Uterine smooth muscle cell (primary cell): ENCODE data around the gene CDK2. TPM values are rescaled to one million over a fixed set of nuclear protein-coding genes. Genes with fewer than 3 reads are reported as not detected.

Source experiments
- total RNA-seq: library from RNA; depleted of rRNA; stranded (reverse); fragments of >200 nt; gene quantifications from 2 replicates; pipeline ENCODE4 v1.2.3, GENCODE V29; 2014

The CDK2 gene
- total RNA-seq = 12.2 and 28.4 TPM in 2 replicates

DNA sequence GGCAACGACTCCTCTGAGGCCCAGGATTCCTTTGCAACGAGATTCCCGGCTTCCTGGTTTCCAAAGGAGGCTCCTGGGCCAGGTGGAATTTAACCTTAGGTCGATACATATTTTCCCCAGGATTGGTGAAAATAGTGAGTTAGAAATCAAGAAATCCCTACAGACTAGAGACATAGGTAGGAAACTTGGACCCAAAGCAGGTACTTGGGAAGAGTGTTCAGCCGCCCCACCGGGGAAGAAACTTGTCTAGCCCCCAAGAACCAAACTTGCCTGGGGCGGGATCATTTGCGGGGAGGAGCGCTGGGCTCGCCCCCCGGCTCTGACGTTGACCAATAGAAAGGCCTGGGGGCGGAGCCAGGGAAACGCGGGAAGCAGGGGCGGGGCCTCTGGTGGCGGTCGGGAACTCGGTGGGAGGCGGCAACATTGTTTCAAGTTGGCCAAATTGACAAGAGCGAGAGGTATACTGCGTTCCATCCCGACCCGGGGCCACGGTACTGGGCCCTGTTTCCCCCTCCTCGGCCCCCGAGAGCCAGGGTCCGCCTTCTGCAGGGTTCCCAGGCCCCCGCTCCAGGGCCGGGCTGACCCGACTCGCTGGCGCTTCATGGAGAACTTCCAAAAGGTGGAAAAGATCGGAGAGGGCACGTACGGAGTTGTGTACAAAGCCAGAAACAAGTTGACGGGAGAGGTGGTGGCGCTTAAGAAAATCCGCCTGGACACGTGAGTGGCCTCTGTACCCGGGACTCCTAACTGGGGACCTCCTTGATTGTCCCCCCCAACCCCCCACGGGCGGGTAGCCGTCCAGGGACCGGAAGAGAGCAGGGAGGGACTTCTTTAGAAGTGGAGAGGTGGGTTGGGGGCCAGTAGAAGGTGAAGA lies at the start of gene CDK2:
Gene CDK2, plus strand, starts transcription at position 423 of the 874 bp plus-strand sequence. Its CDS starts 179 bp downstream, at position 602.

DNA sequence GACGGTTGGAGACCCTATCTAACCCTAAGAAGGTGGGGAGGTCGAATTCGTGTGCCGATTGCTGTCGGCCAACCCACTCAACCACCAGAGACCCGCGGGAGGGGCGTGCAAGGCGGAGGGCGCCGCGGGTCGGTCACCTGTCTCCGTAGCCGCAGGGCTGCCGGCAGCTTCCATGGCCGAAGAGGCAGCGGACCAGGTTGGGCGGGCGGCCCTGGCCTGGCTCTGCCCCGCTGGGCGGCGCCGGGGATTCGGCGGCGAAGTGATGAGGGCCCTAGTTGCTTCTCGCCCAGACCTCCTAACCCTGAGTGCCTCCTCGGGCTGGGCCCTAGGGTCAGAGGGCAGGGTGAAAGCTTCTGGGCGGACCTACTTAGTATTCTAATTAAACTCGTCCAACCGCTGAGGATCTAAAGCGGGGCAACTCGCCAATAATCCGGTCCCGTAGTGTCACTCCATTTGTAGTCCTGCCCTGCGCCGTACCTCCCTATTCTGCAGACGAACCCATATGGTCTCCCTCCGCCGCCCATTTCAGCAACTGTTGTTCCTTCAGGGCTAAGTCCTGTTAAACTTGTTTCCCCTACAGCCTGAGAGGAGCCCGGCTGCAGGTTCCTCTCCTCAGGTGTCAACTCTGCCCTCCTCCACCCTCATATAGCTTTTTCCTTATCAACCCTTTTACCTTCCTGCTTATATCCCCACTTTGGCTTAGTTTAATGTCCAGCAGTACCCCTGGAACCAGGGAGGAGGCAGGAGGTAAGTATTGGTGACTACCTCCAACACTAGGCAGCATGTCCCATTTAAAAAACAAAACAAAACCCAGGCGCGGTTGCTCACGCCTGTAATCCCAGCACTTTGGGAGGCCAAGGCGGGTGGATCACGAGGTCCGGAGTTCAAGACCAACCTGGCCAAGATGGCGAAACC lies 38.8 kb upstream of the CDK2 start, which contains the start of gene PYM1:
Gene PYM1, minus strand, starts transcription at position 307 of the 915 bp plus-strand sequence. Its CDS starts 133 bp downstream, at position 174.

GRCh38 chr12:55930771-55931316 lies 35.8 kb upstream of the CDK2 start, which contains the start of gene DGKA:
Gene DGKA, plus strand, starts transcription at chr12:55931162. Its CDS starts 5,342 bp downstream, at chr12:55936504.

DNA sequence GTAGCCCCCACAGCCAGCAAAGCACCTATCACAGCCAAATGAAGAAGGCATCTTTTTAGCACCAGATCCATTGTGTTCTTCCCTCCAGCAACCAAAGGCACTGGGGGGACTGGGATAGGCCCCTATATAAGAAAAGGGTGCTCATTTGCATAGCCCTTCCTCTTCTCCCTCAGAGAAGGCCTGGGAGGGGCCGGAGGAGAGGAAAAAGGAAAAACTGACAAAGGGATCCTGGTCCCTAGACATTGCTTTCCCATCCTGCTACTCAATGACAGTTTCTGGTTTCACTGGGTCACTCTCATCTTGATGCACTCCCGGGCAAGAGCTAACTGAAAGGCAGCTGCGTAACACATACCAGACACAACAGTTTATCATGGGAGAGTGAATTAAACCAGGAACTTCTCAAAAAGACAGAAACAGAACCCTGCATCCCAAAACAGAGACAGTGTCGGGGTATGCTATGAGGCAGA lies 656 bp upstream of the CDK2 start, which contains the start of gene PMEL:
Gene PMEL, minus strand, starts transcription at position 102 of the 467 bp plus-strand sequence. Its CDS starts 31 bp downstream, at position 71.

GRCh38 chr12:55973599-55974307 lies 7.1 kb downstream of the CDK2 start, which contains the start of gene RAB5B:
Gene RAB5B, plus strand, starts transcription at chr12:55974078. Its CDS starts 12,883 bp downstream, at chr12:55986961.

DNA sequence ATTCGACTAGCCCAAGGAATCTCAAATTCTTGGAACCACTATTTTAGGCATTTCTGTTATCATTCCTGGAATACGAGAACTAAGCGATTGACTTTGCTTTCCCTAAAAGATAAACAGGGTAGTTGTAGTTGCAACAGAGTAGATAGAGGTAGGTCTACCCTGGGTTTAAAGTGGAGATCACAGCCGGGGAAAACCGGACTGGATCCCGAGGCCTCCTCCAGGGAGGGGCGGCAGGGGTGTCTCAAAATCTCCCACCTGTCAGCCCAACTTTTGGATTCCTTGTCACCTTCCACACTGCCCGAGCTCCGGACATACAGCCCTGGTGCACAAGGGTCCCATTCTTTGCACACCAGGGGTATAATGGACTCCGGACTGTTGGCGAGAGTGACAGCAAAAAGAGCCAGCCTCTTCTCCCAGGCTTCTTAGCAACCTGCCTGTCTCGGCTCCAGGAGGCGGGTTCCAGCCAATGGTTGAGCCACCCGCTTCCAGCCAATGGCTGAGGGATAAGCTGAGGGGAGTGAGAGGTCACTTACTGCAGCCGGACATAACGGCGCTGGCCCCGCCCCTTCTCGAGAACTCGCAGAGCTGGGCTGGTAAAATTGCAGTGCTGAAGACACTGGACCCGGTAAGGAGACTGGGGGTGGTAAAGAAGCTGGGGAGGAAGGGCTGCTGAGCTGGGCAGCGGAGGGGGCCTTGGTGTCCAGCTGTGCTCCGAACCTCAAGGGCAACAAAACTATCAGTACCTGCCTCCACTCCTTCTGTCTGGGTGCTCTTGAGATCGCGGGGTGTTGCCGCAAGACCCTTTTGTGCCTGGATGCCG lies 30.3 kb downstream of the CDK2 start, which contains the start of gene SUOX:
Gene SUOX, plus strand, starts transcription at position 562 of the 820 bp plus-strand sequence. CDS start 4,946 bp downstream, outside the sequence.

DNA sequence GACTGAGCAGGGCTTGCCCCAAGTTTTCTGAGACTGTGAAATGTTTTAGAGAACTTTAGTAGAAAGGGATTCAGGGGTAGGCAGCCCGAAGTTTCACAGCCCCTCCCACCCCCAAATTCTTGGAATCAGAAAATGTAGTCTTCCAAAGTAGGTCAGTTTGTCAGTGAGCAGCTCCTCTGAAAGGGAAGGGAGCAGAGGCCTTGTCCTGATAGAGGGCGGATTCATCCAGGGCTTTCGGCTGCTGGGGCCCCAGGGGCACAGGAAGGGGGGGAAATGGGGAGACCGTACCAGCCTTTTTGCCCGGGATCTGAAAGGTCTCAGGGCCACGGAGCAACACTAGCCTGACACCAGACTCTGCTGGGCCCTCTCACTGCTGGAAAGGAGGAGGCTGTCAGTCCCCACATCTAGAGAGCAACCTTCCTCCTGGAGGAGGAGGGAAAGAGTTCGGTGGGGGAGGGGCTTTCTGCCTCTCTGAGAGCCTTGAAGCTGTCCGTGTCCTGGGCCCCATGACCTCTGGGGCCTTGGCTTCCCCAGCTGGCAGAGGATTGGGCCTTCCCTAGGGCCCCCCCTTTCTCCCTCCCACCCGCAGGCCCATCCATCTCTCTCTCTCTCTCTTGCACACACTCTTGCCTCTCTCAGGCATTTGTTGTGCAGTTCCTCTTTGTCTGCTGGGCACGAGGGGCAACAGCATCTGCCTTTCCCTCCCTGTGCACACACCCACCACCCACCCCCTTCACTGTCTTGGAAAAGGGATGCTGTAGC lies 54.0 kb downstream of the CDK2 start, which contains the start of gene IKZF4:
Gene IKZF4, plus strand, starts transcription at position 621 of the 762 bp plus-strand sequence. CDS start 451 bp downstream, outside the sequence.

Other genes starting within 250 kb of the CDK2 start
- gene RDH5, start 246.4 kb upstream of the CDK2 start, total RNA-seq = 11.9 and 17.7 TPM in 2 replicates
- 2,861 and 3,471 TPM in 2 replicates for gene CD63, start 237.8 kb upstream of the CDK2 start, total RNA-seq
- 3.9 and 6.6 TPM in 2 replicates for gene GDF11, start 223.7 kb upstream of the CDK2 start, total RNA-seq
- 101 and 113 TPM in 2 replicates for gene SARNP, start 149.1 kb upstream of the CDK2 start, total RNA-seq
- gene ORMDL2, start 148.8 kb upstream of the CDK2 start, total RNA-seq = 21.9 and 26.2 TPM in 2 replicates
- 70.1 and 78.6 TPM in 2 replicates for gene DNAJC14, start 137.2 kb upstream of the CDK2 start, total RNA-seq
- gene MMP19, start 123.9 kb upstream of the CDK2 start, total RNA-seq = 2.7 and 5.2 TPM in 2 replicates
- 24.9 and 32.4 TPM in 2 replicates for gene PYM1, start 38.9 kb upstream of the CDK2 start, total RNA-seq
- 29.8 and 32.7 TPM in 2 replicates for gene DGKA, start 35.7 kb upstream of the CDK2 start, total RNA-seq
- gene PMEL, start 788 bp upstream of the CDK2 start, total RNA-seq = 0.22 and 1.5 TPM in 2 replicates
- 41.6 and 51.5 TPM in 2 replicates for gene RAB5B, start 7.2 kb downstream of the CDK2 start, total RNA-seq
- gene SUOX, start 30.4 kb downstream of the CDK2 start, total RNA-seq = 9.1 and 10.8 TPM in 2 replicates
- 1.5 TPM in 2 replicates for gene IKZF4, start 54.2 kb downstream of the CDK2 start, total RNA-seq
- 174 and 483 TPM in 2 replicates for gene RPS26, start 75.1 kb downstream of the CDK2 start, total RNA-seq
- 0.11 and 0.75 TPM in 2 replicates for gene ERBB3, start 113.3 kb downstream of the CDK2 start, total RNA-seq
- 107 and 254 TPM in 2 replicates for gene PA2G4, start 137.7 kb downstream of the CDK2 start, total RNA-seq
- gene RPL41, start 149.8 kb downstream of the CDK2 start, total RNA-seq = 1,557 and 2,417 TPM in 2 replicates
- 4.7 and 6.3 TPM in 2 replicates for gene ZC3H10, start 151.4 kb downstream of the CDK2 start, total RNA-seq
- 475 and 484 TPM in 2 replicates for gene ESYT1, start 161.4 kb downstream of the CDK2 start, total RNA-seq
- gene MYL6B, start 185.8 kb downstream of the CDK2 start, total RNA-seq = 59.2 and 112 TPM in 2 replicates
- gene MYL6, start 191.5 kb downstream of the CDK2 start, total RNA-seq = 2,082 and 2,483 TPM in 2 replicates
- 46.2 and 47.1 TPM in 2 replicates for gene SMARCC2, start 222.7 kb downstream of the CDK2 start, total RNA-seq